CD4-positive, alpha-beta memory T cell (primary cell): Measurements from ENCODE around the gene SPRR4. TPM values are rescaled to one million over a fixed set of nuclear protein-coding genes. Genes with fewer than 3 reads are reported as not detected.

Source experiments
- CTCF ChIA-PET: fragments of 350-600 bp; sonication (Branson Sonifier 250); formaldehyde crosslinking; loops from one replicate; lab custom pipeline; 2021; ENCODE audit warnings: inconsistent platforms; ENCODE audit not compliant: partially characterized antibody; lab: Charles Lee
- POLR2A ChIA-PET: fragments of 350-600 bp; sonication (Branson Sonifier 250); formaldehyde crosslinking; loops from one replicate; lab custom pipeline; 2021; ENCODE audit not compliant: partially characterized antibody; lab: Charles Lee
- DNase-seq, 5 donors: peaks; one replicate each; pipeline versions ENCODE4 v3.0.0 to v3.0.0-alpha.2; 2020 to 2022; ENCODE audit warnings: mixed read lengths in 1 of 5
- H3K27ac ChIP-seq: one replicate; pipeline ENCODE4 v1.7.0; 2013; ENCODE audit warnings: low read depth, low read length
- H3K27me3 ChIP-seq: 2 replicates; pipeline ENCODE4 v1.7.0; 2013; ENCODE audit warnings: mild to moderate bottlenecking, low read length, moderate library complexity; ENCODE audit not compliant: insufficient read depth
- H3K36me3 ChIP-seq: 2 replicates; pipeline ENCODE4 v1.7.0; 2013; ENCODE audit warnings: mild to moderate bottlenecking, low read length, moderate library complexity; ENCODE audit not compliant: insufficient read depth
- H3K4me1 ChIP-seq: 2 replicates; pipeline ENCODE4 v1.7.0; 2013; ENCODE audit warnings: mild to moderate bottlenecking, low read length, moderate library complexity; ENCODE audit not compliant: insufficient read depth
- H3K4me3 ChIP-seq, 2 donors: one replicate each; pipeline ENCODE4 v1.7.0; 2013; ENCODE audit warnings: low read length in 2 of 2, mild to moderate bottlenecking in 1 of 2
- H3K9me3 ChIP-seq, 2 donors: one replicate each; pipeline ENCODE4 v1.7.0; 2013; ENCODE audit warnings: low read length in 2 of 2, control low read depth in 1 of 2; ENCODE audit not compliant: control insufficient read depth in 1 of 2
- H3K27ac Mint-ChIP-seq, 7 donors: one replicate each; pipeline ENCODE4 v1.8.0; 2020 to 2021; ENCODE audit warnings: mixed read lengths in 7 of 7, mild to moderate bottlenecking in 6 of 7, inconsistent platforms in 3 of 7, moderate library complexity in 3 of 7
- H3K27me3 Mint-ChIP-seq, 2 donors: one replicate each; pipeline ENCODE4 v1.8.0; 2020 to 2021; ENCODE audit warnings: mixed read lengths in 2 of 2
- H3K36me3 Mint-ChIP-seq, 2 donors: one replicate each; pipeline ENCODE4 v1.8.0; 2020 to 2021; ENCODE audit warnings: mixed read lengths in 2 of 2, inconsistent platforms in 1 of 2, mild to moderate bottlenecking in 1 of 2
- H3K4me1 Mint-ChIP-seq, 4 donors: one replicate each; pipeline ENCODE4 v1.8.0; 2020 to 2021; ENCODE audit warnings: mixed read lengths in 4 of 4, mild to moderate bottlenecking in 1 of 4
- H3K4me3 Mint-ChIP-seq, 8 donors: one replicate each; pipeline ENCODE4 v1.8.0; 2020 to 2021; ENCODE audit warnings: mixed read lengths in 8 of 8, mild to moderate bottlenecking in 7 of 8, moderate library complexity in 6 of 8, inconsistent platforms in 3 of 8
- H3K9me3 Mint-ChIP-seq, 8 donors: one replicate each; pipeline ENCODE4 v1.8.0; 2020 to 2021; ENCODE audit warnings: mixed read lengths in 8 of 8, mild to moderate bottlenecking in 5 of 8, inconsistent platforms in 3 of 8, moderate library complexity in 1 of 8
- intact Hi-C: fragments of 100-400 bp; cut with micrococcal nuclease; formaldehyde crosslinking; loops from one replicate; pipeline ENCODE4 v1.15.1; 2023
- polyA plus RNA-seq, 2 donors: library from polyadenylated mRNA; unstranded; fragments of 300-500 nt; fragmentation: Illumina TruSeq; gene quantifications; one replicate each; pipeline ENCODE4 v1.2.3, GENCODE V29; 2021
- total RNA-seq, 2 experiments: library from RNA; stranded (reverse); gene quantifications; one replicate each; pipeline ENCODE4 v1.2.3, GENCODE V29; 2021

The SPRR4 gene
- total and polyA plus RNA-seq, 4 experiments from 2014 or later, result not detected

- H3K36me3 Mint-ChIP-seq, result no peaks in the 10 kb centered on the region
- no peak for DNase-seq
- Histone ChIP-seq H3K27ac (no peak overlapping the region), H3K9me3 (no peaks in the 10 kb centered on the region), H3K27me3 (no peaks in the 10 kb centered on the region), H3K4me1 (no peaks in the 10 kb centered on the region), H3K36me3 (no peaks in the 10 kb centered on the region), H3K4me3 (no peak overlapping the region)
- ChIA-PET POLR2A (no interaction called here), CTCF (no interaction called here)
- intact Hi-C loops, result no loop called here
- H3K4me3 Mint-ChIP-seq, result no peak overlapping the region
- no peak overlapping the region for H3K27ac Mint-ChIP-seq
- no peaks in the 10 kb centered on the region for H3K9me3 Mint-ChIP-seq
- peaks cover 18 to 46% of the 10 kb centered on the region in 2 donors for H3K27me3 Mint-ChIP-seq
- H3K4me1 Mint-ChIP-seq, result no peaks in the 10 kb centered on the region
These were observed 10.2 kb downstream of the SPRR4 start for GRCh38 chr1:152980676-152981075.

- Histone ChIP-seq H3K27ac (no peak overlapping the region), H3K9me3 (no peaks in the 10 kb centered on the region), H3K4me1 (no peaks in the 10 kb centered on the region), H3K4me3 (no peak overlapping the region), H3K36me3 (no peaks in the 10 kb centered on the region), H3K27me3 (no peaks in the 10 kb centered on the region)
- H3K27ac Mint-ChIP-seq, result no peak overlapping the region
- no peak overlapping the region for H3K4me3 Mint-ChIP-seq
- POLR2A ChIA-PET, result no interaction called here
- H3K4me1 Mint-ChIP-seq, result no peaks in the 10 kb centered on the region
- intact Hi-C loops, result no loop called here
- peaks cover 0 to 1% (median 0%) of the 10 kb centered on the region in 8 donors for H3K9me3 Mint-ChIP-seq
- H3K36me3 Mint-ChIP-seq, result no peaks in the 10 kb centered on the region
- CTCF ChIA-PET, result no interaction called here
- DNase-seq, result no peak
- peaks cover 21 to 48% of the 10 kb centered on the region in 2 donors for H3K27me3 Mint-ChIP-seq
These were observed 10.9 kb downstream of the SPRR4 start for GRCh38 chr1:152981146-152981871.

GRCh38 chr1:152982076-152982475 lies 11.6 kb downstream of the SPRR4 start:
- peaks cover 0 to 1% (median 0%) of the 10 kb centered on the region in 8 donors for H3K9me3 Mint-ChIP-seq
- H3K4me1 Mint-ChIP-seq, result no peaks in the 10 kb centered on the region
- no peak overlapping the region for H3K27ac Mint-ChIP-seq
- H3K27me3 ChIP-seq, result no peaks in the 10 kb centered on the region
- no peaks in the 10 kb centered on the region for H3K9me3 ChIP-seq
- intact Hi-C loops, result no loop called here
- H3K4me1 ChIP-seq, result no peaks in the 10 kb centered on the region
- POLR2A ChIA-PET, result no interaction called here
- no peak overlapping the region for H3K27ac ChIP-seq
- CTCF ChIA-PET, result no interaction called here
- no peaks in the 10 kb centered on the region for H3K36me3 ChIP-seq
- no peak overlapping the region for H3K4me3 Mint-ChIP-seq
- no peak overlapping the region for H3K4me3 ChIP-seq
- H3K36me3 Mint-ChIP-seq, result no peaks in the 10 kb centered on the region
- H3K27me3 Mint-ChIP-seq, result peaks cover 24 to 49% of the 10 kb centered on the region in 2 donors
- no peak for DNase-seq

DNA sequence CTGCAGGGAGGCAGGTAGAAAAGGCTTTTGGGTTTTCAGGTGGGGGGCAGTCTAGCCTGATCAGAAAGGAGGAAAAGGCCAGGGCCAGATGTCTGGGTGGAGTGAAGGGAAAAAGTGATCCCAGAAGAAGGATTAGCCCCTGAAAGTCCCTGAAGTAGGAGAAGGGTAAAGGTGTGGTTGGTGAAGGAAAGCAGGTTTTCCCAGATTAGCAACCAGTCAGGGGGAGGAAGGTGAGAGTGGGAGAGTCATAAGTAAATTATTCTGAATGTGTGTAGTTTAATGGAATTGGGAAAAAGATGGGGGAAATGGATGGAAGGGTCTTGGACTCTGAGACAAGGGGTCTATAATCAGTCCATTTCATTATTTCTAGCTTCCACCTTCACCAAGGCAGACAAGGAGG lies 12.8 kb downstream of the SPRR4 start:
- ChIA-PET POLR2A (no interaction called here), CTCF (no interaction called here)
- DNase-seq, result no peak
- no peaks in the 10 kb centered on the region for H3K27me3 ChIP-seq
- intact Hi-C loops, result no loop called here
- no peaks in the 10 kb centered on the region for H3K36me3 ChIP-seq
- H3K4me1 Mint-ChIP-seq, result no peaks in the 10 kb centered on the region
- H3K9me3 Mint-ChIP-seq, result peaks cover 0 to 1% (median 0%) of the 10 kb centered on the region in 8 donors
- no peak overlapping the region for H3K27ac ChIP-seq
- H3K27me3 Mint-ChIP-seq, result peaks cover 28 to 51% of the 10 kb centered on the region in 2 donors
- no peak overlapping the region for H3K27ac Mint-ChIP-seq
- H3K36me3 Mint-ChIP-seq, result no peaks in the 10 kb centered on the region
- no peaks in the 10 kb centered on the region for H3K4me1 ChIP-seq
- H3K4me3 ChIP-seq, result no peak overlapping the region
- no peak overlapping the region for H3K4me3 Mint-ChIP-seq
- H3K9me3 ChIP-seq, result no peaks in the 10 kb centered on the region

GRCh38 chr1:152983743-152984142 lies 13.3 kb downstream of the SPRR4 start, which contains the start of gene SPRR1A:
SPRR1A (plus strand) TSS chr1:152984081; CDS start chr1:152985231, 1,150 bp downstream.
- intact Hi-C loops, result no loop called here
- no peaks in the 10 kb centered on the region for H3K9me3 ChIP-seq
- no peaks in the 10 kb centered on the region for H3K4me1 ChIP-seq
- POLR2A ChIA-PET, result no interaction called here
- DNase-seq, result no peak
- H3K4me1 Mint-ChIP-seq, result no peaks in the 10 kb centered on the region
- no peaks in the 10 kb centered on the region for H3K36me3 Mint-ChIP-seq
- no peaks in the 10 kb centered on the region for H3K27me3 ChIP-seq
- H3K4me3 ChIP-seq, result no peak within 1 kb of the TSS
- no peak within 1 kb of the TSS for H3K27ac ChIP-seq
- H3K4me3 Mint-ChIP-seq, result no peak within 1 kb of the TSS
- no peaks in the 10 kb centered on the region for H3K36me3 ChIP-seq
- no peak within 1 kb of the TSS for H3K27ac Mint-ChIP-seq
- CTCF ChIA-PET, result no interaction called here
- H3K27me3 Mint-ChIP-seq, result peaks cover 32 to 47% of the 10 kb centered on the region in 2 donors
- peaks cover 0 to 1% (median 0%) of the 10 kb centered on the region in 8 donors for H3K9me3 Mint-ChIP-seq

DNA sequence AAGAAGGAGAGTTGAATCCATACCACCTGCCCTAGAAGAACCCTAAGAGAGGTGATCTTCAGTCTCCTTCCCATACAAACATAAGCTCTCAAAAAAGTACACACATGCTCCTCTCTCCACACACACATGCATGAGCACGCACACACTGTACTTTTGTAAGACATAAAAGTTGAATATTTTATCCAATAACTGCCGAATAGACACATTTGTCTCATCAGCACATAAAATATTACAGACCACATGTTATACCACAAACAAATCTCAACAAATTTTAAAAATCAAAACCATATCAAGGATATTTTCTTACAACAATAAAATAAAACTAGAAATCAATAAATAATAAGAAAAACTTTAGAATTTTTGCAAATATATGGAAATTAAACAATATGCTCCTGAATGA lies 16.1 kb downstream of the SPRR4 start:
- Histone ChIP-seq H3K27ac (no peak overlapping the region), H3K4me3 (no peak overlapping the region), H3K36me3 (no peaks in the 10 kb centered on the region), H3K9me3 (no peaks in the 10 kb centered on the region), H3K4me1 (no peaks in the 10 kb centered on the region), H3K27me3 (no peaks in the 10 kb centered on the region)
- no peak overlapping the region for H3K27ac Mint-ChIP-seq
- intact Hi-C loops, result no loop called here
- ChIA-PET CTCF (no interaction called here), POLR2A (no interaction called here)
- H3K36me3 Mint-ChIP-seq, result no peaks in the 10 kb centered on the region
- no peak for DNase-seq
- H3K9me3 Mint-ChIP-seq, result peaks cover 0 to 1% (median 0%) of the 10 kb centered on the region in 8 donors
- H3K4me3 Mint-ChIP-seq, result no peak overlapping the region
- H3K27me3 Mint-ChIP-seq, result peaks cover 23 to 34% of the 10 kb centered on the region in 2 donors
- H3K4me1 Mint-ChIP-seq, result no peaks in the 10 kb centered on the region

DNA sequence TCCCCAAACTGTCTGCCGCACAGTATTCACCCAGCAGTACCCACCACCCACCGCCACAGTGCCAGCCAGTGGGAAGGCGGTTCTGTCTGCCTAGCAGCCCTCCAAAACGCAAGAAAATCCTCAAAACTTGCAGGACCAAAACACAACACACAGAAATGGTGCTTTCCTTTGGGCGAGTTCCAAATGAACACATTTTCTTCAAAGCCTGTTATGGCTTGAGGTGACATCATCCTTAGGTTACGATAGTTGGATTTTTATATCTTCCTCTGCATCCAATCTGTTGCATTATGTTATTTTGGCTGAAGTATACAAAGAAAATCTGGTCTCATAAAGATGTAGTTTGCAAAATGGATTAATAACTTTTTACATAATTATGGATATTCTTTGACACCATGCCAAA lies 22.7 kb downstream of the SPRR4 start:
- no peaks in the 10 kb centered on the region for H3K4me1 Mint-ChIP-seq
- peaks cover 6 to 19% of the 10 kb centered on the region in 2 donors for H3K27me3 Mint-ChIP-seq
- Histone ChIP-seq H3K27me3 (no peaks in the 10 kb centered on the region), H3K27ac (no peak overlapping the region), H3K9me3 (no peaks in the 10 kb centered on the region), H3K36me3 (no peaks in the 10 kb centered on the region), H3K4me3 (no peak overlapping the region), H3K4me1 (no peaks in the 10 kb centered on the region)
- H3K27ac Mint-ChIP-seq, result no peak overlapping the region
- intact Hi-C loops, result no loop called here
- DNase-seq, result no peak
- H3K36me3 Mint-ChIP-seq, result no peaks in the 10 kb centered on the region
- H3K4me3 Mint-ChIP-seq, result no peak overlapping the region
- H3K9me3 Mint-ChIP-seq, result peaks cover 0 to 9% (median 3%) of the 10 kb centered on the region in 8 donors
- CTCF ChIA-PET, result no interaction called here
- POLR2A ChIA-PET, result no interaction called here
